SH-SY5Y (cell line): ENCODE results near the gene LINC00632.

Source experiments
- GATA2 ChIP-seq: IDR thresholded peaks from 2 replicates; pipeline ENCODE4 v1.6.1; 2011; ENCODE audit warnings: mild to moderate bottlenecking, low read depth, low read length
- GATA3 ChIP-seq: IDR thresholded peaks from 2 replicates; pipeline ENCODE4 v1.6.1; 2011; ENCODE audit warnings: low read depth, mild to moderate bottlenecking, low read length, moderate library complexity

LINC00632 gene

DNA sequence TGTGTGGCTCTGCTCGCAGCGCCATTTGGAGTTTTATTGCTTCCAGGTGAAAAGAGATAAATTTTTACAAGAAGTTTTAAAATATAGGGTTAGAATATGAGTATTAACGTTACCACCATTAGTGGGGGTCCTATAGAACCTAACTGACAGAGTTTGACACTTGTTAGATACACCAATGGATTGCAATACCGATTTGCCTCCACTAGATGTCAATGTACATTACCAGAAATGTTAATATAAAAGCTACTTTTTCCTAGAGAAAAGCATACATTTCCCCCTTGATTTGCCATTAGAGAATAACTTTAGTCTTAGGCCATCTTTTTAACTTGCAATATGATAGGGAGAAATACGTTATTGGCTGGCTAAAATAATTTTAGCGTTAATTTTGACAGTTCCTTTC lies 108.4 kb downstream of the LINC00632 start:
- TF ChIP-seq GATA2: no peak
- TF ChIP-seq GATA3: no peak

DNA sequence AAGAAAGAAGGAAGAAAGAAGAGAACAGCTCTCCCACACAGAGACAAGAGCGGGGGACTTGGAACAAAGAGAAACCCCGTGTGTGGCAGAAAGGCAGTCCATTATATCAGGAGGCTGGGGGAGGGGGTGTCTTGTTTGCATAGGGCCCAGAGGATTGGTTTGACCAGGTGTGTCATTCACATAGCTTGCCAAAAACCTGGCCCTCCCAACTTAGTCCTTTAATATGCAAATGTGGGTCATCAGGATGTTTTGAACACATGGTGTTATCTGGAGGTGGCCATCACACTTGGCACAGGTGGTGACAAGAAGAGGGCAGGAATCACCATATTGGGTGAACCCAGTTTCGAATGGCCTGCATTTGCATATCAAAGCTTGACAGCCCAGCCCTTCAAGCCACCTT lies 111.7 kb downstream of the LINC00632 start:
- TF ChIP-seq GATA3 (no peak), GATA2 (no peak)

DNA sequence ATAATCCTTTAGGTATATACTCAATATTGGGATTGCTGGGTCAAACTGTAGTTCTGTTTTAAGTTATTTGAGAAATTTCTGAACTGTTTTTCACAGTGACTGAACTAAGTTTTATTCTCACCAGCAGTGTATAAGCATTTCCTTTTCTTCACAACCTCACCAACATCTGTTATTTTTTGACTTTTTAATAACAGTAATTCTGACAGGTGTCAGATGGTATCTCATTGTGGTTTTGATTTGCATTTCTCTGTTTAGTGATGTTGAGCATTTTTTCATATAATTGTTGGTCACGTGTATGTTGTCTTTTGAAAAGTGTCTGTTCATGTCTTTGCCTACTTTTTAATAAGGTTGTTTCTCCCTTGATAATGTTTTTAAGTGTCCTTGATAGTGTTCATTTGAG lies 112.6 kb downstream of the LINC00632 start:
- no peak for TF ChIP-seq GATA2
- no peak for TF ChIP-seq GATA3

DNA sequence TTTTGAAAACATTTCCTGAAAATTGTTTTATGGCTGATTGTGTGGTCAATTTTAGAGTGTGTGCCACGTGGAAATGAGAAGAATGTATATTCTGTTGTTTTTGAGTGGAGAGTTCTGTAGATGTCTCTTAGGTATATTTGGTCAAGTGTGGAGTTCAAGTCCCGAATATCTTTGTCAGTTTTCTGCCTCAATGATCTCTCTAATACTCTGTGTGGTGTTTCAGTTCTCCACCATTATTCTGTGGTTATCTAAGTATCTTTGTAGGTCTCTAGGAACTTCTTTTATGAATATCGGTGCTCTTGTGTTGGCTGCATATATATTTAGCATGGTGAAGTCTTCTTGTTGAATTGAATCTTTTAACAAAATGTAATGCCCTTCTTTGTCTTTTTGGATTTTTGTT lies 113.3 kb downstream of the LINC00632 start:
- TF ChIP-seq GATA2: no peak
- no peak for TF ChIP-seq GATA3

DNA sequence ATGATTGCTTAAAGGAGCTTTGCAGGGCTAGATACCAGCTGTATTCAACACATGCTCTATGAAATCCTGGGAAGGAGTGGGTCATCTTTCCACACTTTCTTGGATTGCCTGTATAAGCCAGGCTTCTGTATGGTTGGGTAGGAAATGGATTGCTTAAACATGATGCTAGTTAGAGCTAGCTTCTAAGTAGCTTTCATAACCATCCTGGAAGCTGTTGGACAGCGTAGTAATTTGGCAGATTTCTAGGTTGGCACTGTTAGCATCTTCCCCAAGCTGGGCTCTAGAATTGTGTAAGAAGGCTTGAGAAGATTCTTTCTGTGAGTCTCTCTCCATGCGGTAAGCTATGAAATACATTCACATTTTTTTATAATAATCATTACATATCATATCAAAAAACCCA lies 127.3 kb downstream of the LINC00632 start:
- TF ChIP-seq GATA3 (no peak), GATA2 (no peak)
